H1 (cell line): ENCODE data around the gene STAT2. TPM values are rescaled to one million over a fixed set of nuclear protein-coding genes. Genes with fewer than 3 reads are reported as not detected.

Experiments used
- CTCF ChIA-PET: fragments of 300-600 bp; sonication (Branson Sonifier 250); formaldehyde crosslinking; loops from one replicate; lab custom pipeline; 2021; ENCODE audit not compliant: partially characterized antibody; lab: Charles Lee
- POLR2A ChIA-PET: fragments of 300-600 bp; sonication (Branson Sonifier 250); formaldehyde crosslinking; loops from one replicate; lab custom pipeline; 2021; ENCODE audit warnings: inconsistent platforms; ENCODE audit not compliant: partially characterized antibody; lab: Charles Lee
- DNase-seq, 2 experiments: peaks; one replicate each; pipeline versions ENCODE4 v3.0.0 to v3.0.0-alpha.2; 2010 to 2022; ENCODE audit warnings: low spot score in 2 of 2, low read depth in 1 of 2, mixed read lengths in 1 of 2
- FAIRE-seq: peaks from 2 replicates; lab custom pipeline; 2011; peaks lifted over from hg19 to GRCh38; lab: Jason Lieb, UNC
- H2AFZ ChIP-seq: 2 replicates; pipeline ENCODE4 v1.8.1; 2012; ENCODE audit warnings: low read length, inconsistent platforms
- H2AK5ac ChIP-seq: 2 replicates; pipeline ENCODE4 v1.6.1; 2013; ENCODE audit warnings: low read depth, low read length
- H2BK120ac ChIP-seq: replicated peaks from 2 replicates; pipeline ENCODE3; 2013; ENCODE audit warnings: low read depth, low read length, inconsistent platforms
- H2BK12ac ChIP-seq: 2 replicates; pipeline ENCODE4 v1.6.1; 2013; ENCODE audit warnings: low read depth, low read length
- H2BK15ac ChIP-seq: 2 replicates; pipeline ENCODE4 v1.6.1; 2013; ENCODE audit warnings: low read length
- H2BK20ac ChIP-seq: 2 replicates; pipeline ENCODE4 v1.6.1; 2013; ENCODE audit warnings: low read length
- H2BK5ac ChIP-seq: 2 replicates; pipeline ENCODE4 v1.6.1; 2013; ENCODE audit warnings: low read depth, low read length
- H3K14ac ChIP-seq: 2 replicates; pipeline ENCODE4 v1.6.1; 2013; ENCODE audit warnings: inconsistent platforms; ENCODE audit not compliant: insufficient read length
- H3K18ac ChIP-seq: 2 replicates; pipeline ENCODE4 v1.6.1; 2013; ENCODE audit warnings: low read length; ENCODE audit errors: extremely low read depth
- H3K23ac ChIP-seq: 2 replicates; pipeline ENCODE4 v1.6.1; 2013; ENCODE audit warnings: inconsistent platforms; ENCODE audit not compliant: insufficient read length
- H3K23me2 ChIP-seq: 2 replicates; pipeline ENCODE4 v1.6.1; 2013; ENCODE audit warnings: low read depth, low read length
- H3K27ac ChIP-seq: 2 replicates; pipeline ENCODE4 v1.6.1; 2011; ENCODE audit warnings: low read depth, low read length, inconsistent platforms
- H3K27me3 ChIP-seq, 4 experiments: replicated peaks in 1 of 4; 1 replicate in 1 of 4; 2 replicates in 3 of 4; pipeline versions ENCODE4 v1.6.1 to v1.8.1; 2011 to 2013; ENCODE audit warnings: low read length in 3 of 4, mild to moderate bottlenecking in 3 of 4, inconsistent platforms in 2 of 4, mixed read lengths in 2 of 4, moderate library complexity in 1 of 4; ENCODE audit not compliant: control insufficient read depth in 3 of 4, insufficient read depth in 3 of 4; ENCODE audit errors: extremely low read depth in 1 of 4
- H3K36me3 ChIP-seq, 4 experiments: 2 replicates each; pipeline versions ENCODE4 v1.6.1 to v1.8.1; 2011 to 2013; ENCODE audit warnings: mild to moderate bottlenecking in 4 of 4, low read length in 3 of 4, moderate library complexity in 2 of 4, control low read depth in 1 of 4, inconsistent platforms in 1 of 4; ENCODE audit not compliant: insufficient read depth in 4 of 4, control insufficient read depth in 2 of 4
- H3K4ac ChIP-seq: replicated peaks from 2 replicates; pipeline ENCODE3; 2013; ENCODE audit warnings: low read length, low read depth, mixed read lengths, inconsistent platforms; ENCODE audit not compliant: insufficient read length
- H3K4me1 ChIP-seq, 4 experiments: replicated peaks in 1 of 4; 1 replicate in 1 of 4; 2 replicates in 3 of 4; pipeline versions ENCODE4 v1.6.1 to v1.8.1; 2011 to 2013; ENCODE audit warnings: low read length in 3 of 4, inconsistent platforms in 2 of 4, mixed read lengths in 1 of 4; ENCODE audit not compliant: insufficient read depth in 4 of 4, control insufficient read depth in 3 of 4
- H3K4me2 ChIP-seq, 2 experiments: 2 replicates each; pipeline versions ENCODE4 v1.6.1 to v1.8.1; 2011 to 2013; ENCODE audit warnings: low read depth in 2 of 2, low read length in 2 of 2, control low read depth in 1 of 2, inconsistent platforms in 1 of 2, mild to moderate bottlenecking in 1 of 2; ENCODE audit not compliant: insufficient read depth in 1 of 2
- H3K4me3 ChIP-seq, 4 experiments: fragments of 200-600, 300-600 bp in 1 of 4; sonication (generic), shearing (Covaris generic), sonication (Bioruptor Twin) in 1 of 4; 2 replicates each; pipeline versions ENCODE4 v1.5.1 to v1.8.1; 2011 to 2016; ENCODE audit warnings: low read length in 4 of 4, low read depth in 3 of 4, control low read depth in 2 of 4, inconsistent platforms in 2 of 4, mild to moderate bottlenecking in 2 of 4, mixed read lengths in 1 of 4, moderate library complexity in 1 of 4; ENCODE audit not compliant: insufficient read depth in 2 of 4; ENCODE audit errors: extremely low read depth in 1 of 4
- H3K56ac ChIP-seq: replicated peaks from 2 replicates; pipeline ENCODE3; 2013; ENCODE audit warnings: low read depth, mild to moderate bottlenecking, mixed read lengths, low read length, inconsistent platforms; ENCODE audit not compliant: insufficient read length
- H3K79me1 ChIP-seq: 2 replicates; pipeline ENCODE4 v1.6.1; 2013; ENCODE audit warnings: low read depth, low read length, control low read depth
- H3K79me2 ChIP-seq, 2 experiments: 2 replicates each; pipeline versions ENCODE4 v1.6.1 to v1.8.1; 2012 to 2013; ENCODE audit warnings: low read length in 2 of 2, mild to moderate bottlenecking in 2 of 2, inconsistent platforms in 1 of 2; ENCODE audit not compliant: insufficient read depth in 2 of 2, control insufficient read depth in 1 of 2
- H3K9ac ChIP-seq, 4 experiments: replicated peaks in 1 of 4; 1 replicate in 1 of 4; 2 replicates in 3 of 4; pipeline versions ENCODE4 v1.6.1 to v1.8.1; 2011 to 2013; ENCODE audit warnings: low read depth in 3 of 4, low read length in 3 of 4, control low read depth in 2 of 4, mild to moderate bottlenecking in 2 of 4, moderate library complexity in 2 of 4, inconsistent platforms in 1 of 4; ENCODE audit errors: extremely low read depth in 1 of 4
- H3K9me3 ChIP-seq, 2 experiments: 2 replicates each; pipeline versions ENCODE4 v1.6.1 to v1.8.1; 2012 to 2013; ENCODE audit warnings: mild to moderate bottlenecking in 2 of 2, moderate library complexity in 2 of 2, control low read depth in 1 of 2, inconsistent platforms in 1 of 2, low read depth in 1 of 2, low read length in 1 of 2, mixed read lengths in 1 of 2; ENCODE audit not compliant: insufficient read depth in 2 of 2
- H4K20me1 ChIP-seq, 2 experiments: replicated peaks in 1 of 2; 2 replicates each; pipeline versions ENCODE3 to v1.8.1; 2011 to 2013; ENCODE audit warnings: inconsistent platforms in 2 of 2, low read length in 2 of 2, mild to moderate bottlenecking in 1 of 2; ENCODE audit not compliant: insufficient read depth in 2 of 2, control insufficient read depth in 1 of 2
- H4K5ac ChIP-seq: 2 replicates; pipeline ENCODE4 v1.6.1; 2013; ENCODE audit warnings: low read length, low read depth, mixed read lengths, inconsistent platforms; ENCODE audit not compliant: insufficient read length
- H4K8ac ChIP-seq: 2 replicates; pipeline ENCODE4 v1.8.0; 2013; ENCODE audit warnings: mild to moderate bottlenecking, moderate library complexity, low read length, inconsistent platforms; ENCODE audit not compliant: insufficient read depth; ENCODE audit errors: extremely low read depth
- H4K91ac ChIP-seq: replicated peaks from 2 replicates; pipeline ENCODE3; 2013; ENCODE audit warnings: low read length, mixed read lengths, inconsistent platforms; ENCODE audit not compliant: insufficient read length
- ATF3 ChIP-seq: IDR thresholded peaks from 2 replicates; pipeline ENCODE4 v1.6.1; 2011; ENCODE audit warnings: low read depth, mild to moderate bottlenecking, low read length; ENCODE audit not compliant: insufficient read depth
- BACH1 ChIP-seq: IDR thresholded peaks from 2 replicates; pipeline ENCODE4 v1.6.1; 2012; ENCODE audit warnings: low read length, improper control_type of control experiment
- BCL11A ChIP-seq, 2 experiments: IDR thresholded peaks; one replicate each; pipeline ENCODE4 v1.6.1; 2011; ENCODE audit warnings: low read depth in 2 of 2, low read length in 2 of 2, mild to moderate bottlenecking in 2 of 2
- CBX8 ChIP-seq: fragments of 300-800, 300-1000 bp; sonication (generic); IDR thresholded peaks from 2 replicates; pipeline ENCODE4 v1.7.1; 2016; ENCODE audit warnings: low read depth, low read length, borderline replicate concordance
- CHD1 ChIP-seq: IDR thresholded peaks from 2 replicates; pipeline ENCODE4 v1.6.1; 2012; ENCODE audit warnings: low read depth, low read length, improper control_type of control experiment
- EP300 ChIP-seq, 2 experiments: IDR thresholded peaks; 1 replicate in 1 of 2; 2 replicates in 1 of 2; pipeline ENCODE4 v1.6.1; 2011 to 2012; ENCODE audit warnings: low read depth in 2 of 2, low read length in 2 of 2, mild to moderate bottlenecking in 2 of 2, borderline replicate concordance in 1 of 2, inconsistent platforms in 1 of 2, moderate library complexity in 1 of 2
- FOSL1 ChIP-seq: IDR thresholded peaks from 2 replicates; pipeline ENCODE4 v1.6.1; 2011; ENCODE audit warnings: mild to moderate bottlenecking, low read depth, low read length, moderate library complexity; ENCODE audit not compliant: insufficient read depth
- HDAC2 ChIP-seq, 2 experiments: fragments of 300-600 bp in 1 of 2; sonication (generic) in 1 of 2; IDR thresholded peaks; 2 replicates each; pipeline ENCODE4 v1.6.1; 2011 to 2012; ENCODE audit warnings: low read depth in 2 of 2, low read length in 2 of 2, mild to moderate bottlenecking in 2 of 2, moderate library complexity in 2 of 2, borderline replicate concordance in 1 of 2, inconsistent platforms in 1 of 2
- HDAC6 ChIP-seq: IDR thresholded peaks from one replicate; pipeline ENCODE4 v1.7.1; 2012; ENCODE audit warnings: low read depth, mild to moderate bottlenecking, inconsistent platforms, low read length, moderate library complexity
- JUN ChIP-seq: IDR thresholded peaks from 2 replicates; pipeline ENCODE4 v1.6.1; 2011; ENCODE audit warnings: low read depth, mild to moderate bottlenecking, improper control_type of control experiment, low read length
- POU5F1 ChIP-seq: IDR thresholded peaks from 2 replicates; pipeline ENCODE4 v1.6.1; 2011; ENCODE audit warnings: low read depth, mild to moderate bottlenecking, low read length, moderate library complexity
- SIRT6 ChIP-seq: IDR thresholded peaks from one replicate; pipeline ENCODE4 v1.7.1; 2012; ENCODE audit warnings: low read length, inconsistent platforms
- SP2 ChIP-seq: IDR thresholded peaks from 2 replicates; pipeline ENCODE4 v1.6.1; 2012; ENCODE audit warnings: mild to moderate bottlenecking, low read length, inconsistent platforms
- TCF12 ChIP-seq: IDR thresholded peaks from 2 replicates; pipeline ENCODE4 v1.6.1; 2011; ENCODE audit warnings: low read depth, mild to moderate bottlenecking, low read length
- WGBS, 2 experiments: shearing (Covaris generic) in 1 of 2; methylation state at CpG; one replicate each; pipeline versions ENCODE4 v1.1.6 to v1.1.7; 2013 to 2015; ENCODE audit warnings: low lambda C conversion rate in 2 of 2, mixed read lengths in 2 of 2, inconsistent platforms in 1 of 2, low coverage in 1 of 2, missing lambda C conversion rate in 1 of 2; ENCODE audit not compliant: insufficient replicate concordance in 2 of 2, insufficient coverage in 1 of 2, insufficient read length in 1 of 2; ENCODE audit errors: extremely low coverage in 1 of 2, missing lambda C conversion rate in 1 of 2; 5-methylcytosine and 5-hydroxymethylcytosine counted together
- polyA plus RNA-seq, 7 experiments: library from polyadenylated mRNA; depleted of rRNA in 3 of 7; stranded (reverse) in 5 of 7; unstranded in 2 of 7; fragments of >200 nt in 5 of 7; fragments of 200-250 nt in 2 of 7; gene quantifications; 1 replicate in 5 of 7; 2 replicates in 1 of 7; 4 replicates in 1 of 7; pipeline versions ENCODE4 v1.2.1 to v1.2.3, GENCODE V29; 2011 to 2013; ENCODE audit warnings: missing spikeins in 2 of 7, mixed read lengths in 2 of 7
- total RNA-seq: library from RNA; stranded (reverse); fragmentation: NEBNext Ultra II Directional; extraction: Animal tissue kit (Norgen Biotek cat#: 25700); gene quantifications from 2 replicates; pipeline ENCODE4 v1.2.1, GENCODE V29; 2021

The STAT2 gene
- total and polyA plus RNA-seq, 2 of the 8 experiments (the other 6 are each of a cell fraction or from before 2014, with no cell fraction given) = 37.1 to 44.7 TPM

DNA sequence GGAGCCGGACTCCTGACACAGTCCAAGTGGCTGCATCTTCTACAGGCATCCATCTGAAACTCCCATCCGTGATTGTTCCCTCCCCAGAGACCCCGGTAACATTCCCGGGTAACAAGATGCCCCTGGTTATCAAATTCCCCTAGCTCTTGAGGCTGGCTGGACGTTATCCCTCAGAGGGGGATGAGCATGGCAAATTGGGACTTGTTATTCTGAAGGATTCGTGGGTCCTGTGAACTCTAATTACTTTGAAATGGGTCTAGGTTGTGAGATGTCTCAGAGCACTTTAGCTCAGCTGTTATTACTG lies 25.5 kb downstream of the STAT2 start:
- Histone ChIP-seq H3K9me3 (no peaks in the 10 kb centered on the region), H3K79me2 (no peaks in the 10 kb centered on the region), H2BK120ac (no peak overlapping the region), H3K4ac (no peak overlapping the region), H3K4me1 (peaks cover 9 to 26% (median 16%) of the 10 kb centered on the region in 4 experiments), H2AK5ac (no peak overlapping the region), H3K23ac (no peak overlapping the region), H3K79me1 (no peaks in the 10 kb centered on the region), H3K18ac (no peak overlapping the region), H3K9ac (peak overlapping the region; percentile 24 to 71 (median 59)), H2BK15ac (no peak overlapping the region), H3K27me3 (no peaks in the 10 kb centered on the region), H4K20me1 (no peaks in the 10 kb centered on the region), H3K36me3 (no peaks in the 10 kb centered on the region), H3K23me2 (peaks cover 7% of the 10 kb centered on the region; the same call in 1 of the 2 replicates), H4K8ac (no peak overlapping the region), H4K91ac (peak overlapping the region; percentile 23), H3K14ac (no peak overlapping the region), H3K4me2 (peak overlapping the region; percentile 78 to 93), H2AFZ (no peak overlapping the region), H3K27ac (peak overlapping the region; percentile 57; the same call in 1 of the 2 replicates), H4K5ac (peak overlapping the region; percentile 46), H2BK5ac (peak overlapping the region; percentile 78), H2BK20ac (no peak overlapping the region), H3K56ac (no peak overlapping the region), H2BK12ac (no peak overlapping the region), H3K4me3 (peak overlapping the region; percentile 53 to 73 (median 62))
- WGBS, 2 experiments = 26% methylated on average over 6 of the region's 6 CpGs; no CpG with 5 or more reads in 1 of the 2 experiments
- ChIA-PET POLR2A (interaction anchor here (0.5 to 7.2 kb wide), 8 partner anchors 11 to 35 kb away, joined by 3 to 55 read pairs (median 4); partner anchors contain the start of genes CNPY2, CS and STAT2), CTCF (interaction anchor here (0.6 to 7.2 kb wide), 5 partner anchors 13 to 112 kb away, joined by 3 to 38 read pairs (median 4); partner anchors contain the start of genes CNPY2, RNF41 and STAT2)
- no peak for DNase-seq
- FAIRE-seq = no peak
- no peak for TF ChIP-seq BACH1
- no peak for TF ChIP-seq HDAC2 (IDR thresholded peaks at IDR 0.05; ENCODE audit: borderline replicate concordance in 1 of 2, low read depth in 2 of 2, low read length in 2 of 2)
- TF ChIP-seq SIRT6 = no peak
- no peak for TF ChIP-seq SP2
- no peak for TF ChIP-seq POU5F1
- TF ChIP-seq EP300 (IDR thresholded peaks at IDR 0.05; ENCODE audit: borderline replicate concordance in 1 of 2, low read depth in 2 of 2, low read length in 2 of 2) = no peak
- TF ChIP-seq FOSL1 = no peak
- TF ChIP-seq BCL11A (IDR thresholded peaks at IDR 0.05; ENCODE audit: low read depth in 2 of 2, low read length in 2 of 2) = no peak
- no peak for TF ChIP-seq TCF12
- no peak for TF ChIP-seq CBX8
- TF ChIP-seq CHD1 = no peak
- TF ChIP-seq ATF3 = no peak
- no peak for TF ChIP-seq JUN
- TF ChIP-seq HDAC6 = no peak
